Esophagus mucosa (tissue), 1 donor: Measurements from ENCODE around the gene CLIC1. TPM values are rescaled to one million over a fixed set of nuclear protein-coding genes. Genes with fewer than 3 reads are reported as not detected.

Source experiments
- ATAC-seq: fragments of 200-7000 bp; cut with Tn5 transposase; one replicate; pipeline ENCODE4 v1.9.1; 2020
- total RNA-seq: library from RNA; stranded (reverse); gene quantifications from one replicate; pipeline ENCODE4 v1.2.4, GENCODE V29; 2023
- donor health status: DM: yes; HTN: yes; CAD: no.

The CLIC1 gene
- total RNA-seq, 1 donor from 2014 or later = 372 TPM

DNA sequence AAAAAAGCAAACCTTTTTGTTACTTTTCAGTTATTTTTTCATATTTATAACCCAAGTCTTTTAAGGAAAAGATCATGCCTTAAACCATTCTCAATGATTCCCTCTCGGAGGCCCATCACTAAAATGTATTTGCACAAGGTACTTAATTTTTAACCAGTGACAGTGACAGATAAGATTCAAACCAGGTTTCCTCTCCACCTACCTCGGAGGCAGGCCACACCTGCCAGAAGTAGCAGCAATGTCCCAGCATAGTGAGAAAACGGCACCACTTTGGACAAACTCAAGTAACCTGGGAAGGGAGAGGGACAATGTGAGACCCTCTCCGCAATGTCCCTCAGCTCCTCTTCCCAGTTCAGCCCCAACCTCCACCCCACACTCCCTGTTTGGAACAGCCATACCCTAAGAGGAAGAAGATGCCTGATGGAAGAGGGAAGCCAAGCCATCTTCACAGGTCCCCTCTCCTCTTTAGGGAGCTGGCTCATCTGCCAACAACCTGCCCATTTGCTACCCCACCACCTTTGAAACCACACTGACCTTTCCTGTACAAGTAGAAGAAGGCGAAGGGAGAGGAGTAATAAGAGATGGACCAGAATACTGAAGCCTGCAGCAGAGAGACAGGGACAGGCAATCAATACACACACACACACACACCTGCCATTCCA is 35.5 kb downstream of the CLIC1 start:
- no peak for ATAC-seq

DNA sequence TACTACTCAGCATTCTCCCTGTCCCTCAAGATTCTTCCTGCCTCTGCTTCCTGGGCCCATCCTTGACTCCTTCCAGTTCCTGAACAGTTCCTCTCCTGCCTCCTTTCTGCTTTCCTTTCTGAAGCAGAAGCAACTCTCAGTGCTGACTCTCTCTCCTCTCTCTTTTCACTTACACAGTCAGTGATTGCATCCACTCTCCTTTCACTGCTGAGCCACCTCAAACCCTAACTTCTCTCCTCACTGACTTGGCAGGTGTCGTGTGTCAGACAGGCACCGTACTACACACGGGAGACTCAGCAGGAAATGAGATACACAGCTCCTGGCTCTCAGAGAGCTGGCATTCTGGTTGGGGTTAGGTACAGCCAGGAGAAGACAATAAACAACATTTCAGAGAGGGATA is 38.8 kb downstream of the CLIC1 start:
- ATAC-seq = peak; percentile 22

DNA sequence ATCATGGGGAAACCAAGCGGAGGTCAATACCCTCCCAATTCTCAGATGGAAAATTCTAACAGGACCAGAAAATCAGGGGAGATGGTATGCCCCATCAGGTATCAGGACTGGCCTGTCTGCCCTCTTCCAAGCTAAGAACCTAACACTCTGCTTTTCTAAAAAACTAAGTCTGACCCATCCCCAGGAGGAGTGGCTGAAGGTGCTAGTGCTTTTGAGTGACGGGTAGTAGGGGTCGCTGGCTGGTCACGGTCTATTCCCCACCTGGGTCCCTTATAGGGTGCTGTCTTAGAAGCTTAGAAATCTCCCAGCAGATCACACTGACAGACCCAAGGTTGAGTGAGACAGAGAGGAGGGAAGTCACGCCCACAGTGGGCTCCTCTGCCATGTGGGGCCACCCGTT is 42.8 kb downstream of the CLIC1 start:
- no peak for ATAC-seq

DNA sequence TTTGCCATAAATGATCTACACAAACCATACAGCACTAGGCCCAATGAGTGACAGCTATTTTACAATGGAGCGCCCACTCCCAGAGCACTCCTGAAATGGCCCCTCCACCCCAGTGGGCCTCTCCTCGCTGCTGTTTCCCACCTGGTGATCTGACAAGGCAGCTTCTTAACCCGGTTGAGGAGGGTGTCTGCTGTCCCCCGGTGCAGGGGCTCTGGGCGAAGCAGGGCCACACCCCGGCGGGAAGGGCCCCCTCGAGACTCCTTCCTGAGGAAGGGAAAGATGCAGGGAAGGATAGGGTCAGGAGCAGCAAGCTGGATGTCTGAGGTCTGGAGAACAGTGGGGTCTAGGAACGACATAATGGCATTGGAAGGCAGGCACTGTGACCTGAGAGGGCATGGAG is 43.4 kb downstream of the CLIC1 start:
- no peak for ATAC-seq

DNA sequence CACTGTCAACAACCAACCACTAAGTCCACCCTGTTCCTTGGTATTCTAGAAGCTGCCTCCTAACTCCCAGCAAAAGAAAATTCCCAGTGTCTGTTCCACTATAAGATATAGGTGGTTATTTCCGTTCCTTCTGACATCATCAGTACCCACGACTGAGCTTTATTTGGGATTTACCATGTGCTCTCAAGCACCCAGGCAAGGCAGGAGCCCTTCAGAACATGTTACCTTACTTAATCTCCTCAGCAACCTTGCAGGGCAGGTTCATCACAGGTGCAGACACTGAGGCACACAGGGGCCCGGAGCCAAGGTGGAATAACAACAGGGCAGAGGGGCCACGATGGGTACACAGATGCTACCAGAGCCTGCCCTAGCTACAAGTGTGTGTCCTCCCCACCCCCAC is 44.0 kb downstream of the CLIC1 start:
- no peak for ATAC-seq

DNA sequence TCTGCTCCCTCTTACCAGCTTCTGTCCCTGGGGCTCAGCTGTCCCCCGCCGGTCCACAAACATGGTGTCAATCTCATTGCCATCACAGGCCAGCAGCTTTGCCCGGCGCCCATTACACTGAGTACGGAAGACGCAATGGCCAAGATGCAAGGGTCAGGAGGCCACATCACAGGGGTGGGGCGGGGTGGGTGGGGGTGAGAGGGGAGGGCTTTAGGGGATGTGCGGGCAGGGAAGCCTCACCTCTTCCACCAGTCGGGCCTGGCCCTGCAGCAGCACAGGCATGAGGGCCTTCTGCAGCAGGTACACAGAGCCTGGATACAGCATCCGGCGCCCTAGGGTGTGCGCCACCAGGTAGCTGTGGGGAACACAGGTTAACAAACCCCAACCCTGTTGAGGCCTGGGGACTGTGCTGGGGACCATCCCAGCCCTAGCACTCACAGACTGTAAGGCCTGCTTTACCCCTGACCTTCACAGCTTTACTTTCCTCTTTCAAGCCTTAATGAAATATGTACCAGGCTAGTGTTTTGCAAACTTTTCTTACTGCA is 44.7 kb downstream of the CLIC1 start:
- ATAC-seq = no peak

DNA sequence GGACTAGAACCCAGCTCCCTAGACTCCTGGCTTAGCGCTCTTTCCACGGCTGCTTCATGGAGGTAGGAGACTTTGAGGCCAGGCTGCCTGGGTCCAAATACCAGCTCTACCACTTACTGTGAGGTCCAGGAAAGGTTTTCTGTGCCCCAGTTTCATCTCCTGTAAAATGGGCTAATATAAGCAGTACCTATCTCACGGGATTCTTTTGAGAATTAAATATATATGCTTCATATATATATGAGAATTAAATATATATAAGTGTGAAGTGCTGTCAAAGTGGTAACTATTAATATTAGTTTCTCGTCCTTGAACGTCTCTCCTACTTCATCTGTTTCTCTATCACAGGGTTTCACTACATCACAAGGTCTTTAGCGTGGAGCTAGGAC is 45.3 kb downstream of the CLIC1 start:
- ATAC-seq = no peak

DNA sequence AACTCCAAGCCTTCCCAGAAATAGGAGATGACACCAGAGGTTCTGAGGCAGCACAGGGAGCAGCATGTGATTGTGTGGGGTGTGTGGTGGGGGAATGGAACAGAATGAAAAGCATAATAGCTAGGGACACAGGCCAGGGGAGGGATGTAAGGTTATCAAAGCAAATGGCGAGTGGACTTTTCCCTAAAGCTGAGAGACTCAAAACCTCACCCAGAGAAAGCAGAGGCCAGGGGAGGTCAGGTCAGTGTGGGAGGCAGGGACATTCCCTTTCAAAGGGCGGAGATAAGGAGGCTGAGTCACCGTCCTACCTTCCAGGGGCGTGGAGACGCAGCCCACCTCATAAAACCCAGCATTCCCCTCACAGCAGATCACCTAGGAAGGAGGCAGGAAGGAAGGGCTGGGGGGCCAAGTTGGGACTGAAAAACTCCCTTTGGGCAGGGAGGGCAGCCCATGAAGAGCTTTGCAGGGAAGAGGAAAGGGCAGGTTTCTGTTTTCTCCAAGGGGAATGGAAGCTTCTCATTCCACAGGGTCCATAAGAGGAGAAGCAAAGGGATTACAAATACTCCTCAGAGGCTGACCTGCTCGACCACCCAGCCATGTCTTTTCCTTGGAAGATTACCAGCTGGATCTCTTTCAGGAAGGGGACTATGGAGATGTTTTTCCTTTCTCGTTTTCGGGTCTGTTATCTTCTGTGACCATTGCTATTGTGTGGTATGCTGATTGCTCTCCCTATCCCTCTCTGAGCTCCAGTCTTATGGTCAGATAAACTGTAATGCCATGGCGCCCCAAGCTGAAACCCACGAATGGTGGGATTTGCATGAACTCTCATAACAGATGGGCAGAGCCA is 45.9 kb downstream of the CLIC1 start:
- no peak for ATAC-seq

DNA sequence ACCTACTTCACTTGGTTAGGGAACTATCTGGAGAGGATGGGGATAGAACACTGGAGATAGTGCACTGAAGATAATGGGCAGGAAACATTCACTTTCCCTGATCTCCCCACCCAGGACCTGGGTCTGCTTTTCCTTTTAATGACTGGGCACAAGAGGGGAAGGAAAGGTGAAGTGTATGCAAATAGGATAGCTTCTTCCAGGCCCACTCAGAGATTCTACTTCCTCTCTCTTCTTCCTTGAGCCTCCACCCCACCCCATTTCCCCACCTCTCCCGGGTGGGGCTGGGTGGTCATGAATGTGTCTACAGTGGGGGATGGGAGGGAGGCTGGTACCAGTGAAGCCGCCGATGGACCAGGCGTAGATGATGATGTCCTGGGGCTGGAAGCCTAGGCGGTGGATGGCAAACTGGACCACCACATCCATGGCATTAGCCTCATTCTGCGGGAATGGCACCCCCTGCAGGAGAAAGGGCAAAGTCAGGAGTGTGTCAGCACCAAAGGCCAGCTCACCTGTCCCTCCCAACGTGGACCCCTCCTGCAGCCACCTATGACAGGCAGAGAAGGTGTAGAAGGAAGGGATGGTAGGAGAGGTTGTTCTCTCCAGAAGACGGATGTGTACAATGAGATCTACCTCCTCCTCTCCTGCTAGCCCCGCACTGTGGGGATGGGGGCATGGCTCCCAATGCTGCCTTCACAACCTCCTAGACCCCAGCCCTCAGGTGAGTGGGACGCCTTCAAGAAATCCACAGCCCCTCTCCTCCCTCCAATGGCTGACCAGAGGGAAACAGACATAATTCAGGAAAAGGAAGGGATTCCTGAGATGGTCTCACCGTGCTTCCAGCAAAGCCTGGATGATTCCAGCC is 46.9 kb downstream of the CLIC1 start:
- ATAC-seq = no peak

DNA sequence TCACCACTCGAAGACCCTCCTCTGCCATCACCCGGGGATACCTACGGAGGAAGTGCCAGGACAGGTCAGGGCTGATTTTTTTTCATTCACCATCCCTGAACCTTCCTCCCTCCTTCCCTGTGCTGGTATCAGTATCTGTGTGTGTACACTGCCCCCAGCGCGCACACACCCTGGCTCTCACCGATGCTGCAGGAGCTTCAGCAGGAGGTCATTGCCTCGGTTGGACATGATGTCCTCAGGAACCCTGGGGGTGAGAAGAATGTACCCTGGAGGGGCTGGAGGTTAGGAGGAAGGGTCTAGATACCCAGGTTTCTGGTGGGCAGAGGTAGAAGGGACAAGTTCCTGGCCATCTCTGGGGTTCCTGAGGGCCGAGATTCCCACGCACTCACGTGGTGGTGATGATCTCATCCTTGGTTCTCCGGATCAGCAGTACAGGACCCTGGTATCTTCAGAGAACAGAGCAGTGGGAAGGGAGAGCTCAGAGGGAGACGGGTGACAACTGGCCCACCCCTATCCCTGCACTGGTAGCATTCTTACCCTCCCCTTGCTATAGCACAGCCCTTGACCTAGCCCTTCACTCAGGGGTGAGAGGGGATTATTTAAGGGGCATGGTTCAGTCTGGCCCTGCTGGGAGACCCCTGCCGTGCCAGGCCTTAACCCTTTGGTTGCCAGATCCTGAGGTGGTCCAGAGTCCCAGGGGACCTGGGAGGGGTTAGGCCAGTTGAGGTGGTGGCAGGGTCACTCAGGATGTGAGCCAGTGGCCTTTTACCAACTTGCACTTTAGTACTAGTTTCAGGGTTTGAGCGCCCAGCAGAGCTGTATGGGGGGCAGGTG is 48.3 kb downstream of the CLIC1 start:
- ATAC-seq = no peak

DNA sequence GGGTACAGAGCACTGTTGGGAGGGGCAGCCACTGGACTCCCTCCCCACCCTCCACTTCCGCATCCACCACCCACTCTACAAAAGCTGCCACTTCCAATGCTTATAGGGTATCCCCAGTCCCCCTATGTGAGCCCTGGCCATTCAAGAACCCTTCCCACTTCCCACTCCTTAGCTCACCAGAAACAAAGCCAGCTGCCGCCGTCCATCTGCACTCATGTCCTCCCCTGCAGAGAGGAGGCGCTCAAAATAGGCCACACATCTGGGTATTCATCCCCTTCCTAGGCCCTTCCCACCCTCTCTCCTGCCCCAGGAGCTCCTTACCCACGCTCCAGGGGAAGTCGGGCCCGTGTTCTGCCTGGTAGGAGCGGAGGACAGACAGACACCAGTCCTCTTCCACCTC is 49.0 kb downstream of the CLIC1 start:
- no peak for ATAC-seq

DNA sequence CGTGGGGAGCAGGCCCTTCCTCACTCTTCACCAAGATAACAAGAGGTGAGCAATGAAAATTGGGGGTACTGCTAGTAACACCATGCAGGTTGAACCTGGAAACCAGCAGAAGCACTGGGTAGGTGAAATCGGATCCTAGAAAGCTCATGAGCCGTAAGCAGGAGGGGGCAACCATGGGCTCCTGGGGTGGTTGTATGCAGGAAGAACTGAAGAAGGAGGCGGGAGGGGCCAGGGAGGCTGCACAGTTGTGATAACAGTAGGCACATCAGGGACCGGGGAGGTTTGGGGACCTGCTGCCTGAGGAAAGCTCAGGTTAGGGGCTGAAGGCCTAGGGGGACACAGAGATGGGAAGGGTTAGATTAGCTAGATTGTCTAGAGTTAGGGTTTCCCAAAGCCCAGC is 49.8 kb downstream of the CLIC1 start:
- ATAC-seq = no peak

DNA sequence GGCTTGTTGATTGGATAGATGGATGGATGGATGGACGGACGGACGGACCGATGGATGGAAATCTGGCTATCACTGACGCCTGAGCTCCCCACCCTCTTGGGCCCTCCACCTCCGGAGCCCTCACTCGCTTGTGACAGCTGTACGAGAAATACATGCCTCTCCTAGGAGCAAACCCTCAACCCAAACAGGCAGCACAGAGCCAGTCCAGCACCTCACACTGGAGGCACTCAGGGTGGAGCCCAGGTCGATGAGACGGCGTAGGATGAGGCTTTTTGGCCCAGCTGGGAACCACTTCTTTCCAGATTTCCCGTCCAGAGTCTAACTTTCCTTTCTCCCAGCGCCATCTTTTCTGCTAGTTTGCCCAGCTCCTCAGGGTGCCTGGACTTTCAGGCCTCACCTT is 52.7 kb downstream of the CLIC1 start:
- ATAC-seq = no peak

DNA sequence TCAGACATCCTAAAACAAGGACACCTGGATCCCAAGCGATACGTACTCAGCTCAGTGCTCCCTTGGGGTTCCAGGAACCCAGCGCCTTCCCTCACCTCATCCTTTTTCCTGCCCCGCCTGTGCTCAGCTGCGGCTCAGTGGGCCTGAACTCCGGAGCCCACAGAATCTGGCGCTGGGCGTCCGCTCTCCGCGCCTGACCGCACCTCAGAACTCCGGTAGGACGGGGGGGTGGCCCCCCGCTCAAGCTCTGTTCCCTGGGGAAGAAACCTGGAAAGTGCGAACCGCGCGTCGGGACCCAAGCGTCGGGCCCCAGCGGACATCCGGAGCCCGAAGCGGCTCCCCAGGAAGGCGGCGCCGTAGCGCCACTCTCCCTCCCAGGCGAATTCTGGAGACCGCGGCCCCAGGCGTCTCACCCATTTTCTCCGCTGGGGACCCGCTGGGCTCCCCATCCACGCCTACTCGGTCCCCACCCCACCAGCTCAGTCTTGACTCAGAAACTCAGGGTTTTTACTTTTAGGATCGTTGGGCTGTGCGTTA is 55.1 kb downstream of the CLIC1 start:
- ATAC-seq = peak; percentile 39

Other genes starting within 250 kb of the CLIC1 start
- 0.92 TPM for gene MICB, start 238.4 kb downstream of the CLIC1 start, total RNA-seq
- not detected for gene MCCD1, start 207.6 kb downstream of the CLIC1 start, total RNA-seq
- 174 TPM for gene DDX39B, start 194.5 kb downstream of the CLIC1 start, total RNA-seq
- not detected for gene ATP6V1G2, start 189.9 kb downstream of the CLIC1 start, total RNA-seq
- 13.9 TPM for gene NFKBIL1, start 188.9 kb downstream of the CLIC1 start, total RNA-seq
- gene LTA, start 164.2 kb downstream of the CLIC1 start, total RNA-seq = not detected
- gene TNF, start 161.0 kb downstream of the CLIC1 start, total RNA-seq = 0.24 TPM
- 1.1 TPM for gene LTB, start 154.1 kb downstream of the CLIC1 start, total RNA-seq
- gene LST1, start 150.3 kb downstream of the CLIC1 start, total RNA-seq = 2.4 TPM
- gene NCR3, start 143.5 kb downstream of the CLIC1 start, total RNA-seq = 0.28 TPM
- 3.3 TPM for gene AIF1, start 121.3 kb downstream of the CLIC1 start, total RNA-seq
- 103 TPM for gene PRRC2A, start 115.8 kb downstream of the CLIC1 start, total RNA-seq
- 143 TPM for gene BAG6, start 83.9 kb downstream of the CLIC1 start, total RNA-seq
- gene APOM, start 80.6 kb downstream of the CLIC1 start, total RNA-seq = 1.6 TPM
- gene C6orf47, start 75.8 kb downstream of the CLIC1 start, total RNA-seq = 18.1 TPM
- 8.2 TPM for gene GPANK1, start 71.5 kb downstream of the CLIC1 start, total RNA-seq
- 108 TPM for gene CSNK2B, start 70.5 kb downstream of the CLIC1 start, total RNA-seq
- gene LY6G5B, start 66.6 kb downstream of the CLIC1 start, total RNA-seq = 2.6 TPM
- gene LY6G5C, start 55.5 kb downstream of the CLIC1 start, total RNA-seq = 0.72 TPM
- 28.3 TPM for gene ABHD16A, start 33.2 kb downstream of the CLIC1 start, total RNA-seq
- not detected for gene LY6G6F, start 29.7 kb downstream of the CLIC1 start, total RNA-seq
- gene LY6G6D, start 21.2 kb downstream of the CLIC1 start, total RNA-seq = not detected
- 10.8 TPM for gene LY6G6C, start 14.8 kb downstream of the CLIC1 start, total RNA-seq
- gene MPIG6B, start 13.2 kb downstream of the CLIC1 start, total RNA-seq = 1.1 TPM
- 15.3 TPM for gene DDAH2, start 7.2 kb downstream of the CLIC1 start, total RNA-seq
- gene MSH5, start 3.5 kb upstream of the CLIC1 start, total RNA-seq = 12.0 TPM
- 0.64 TPM for gene SAPCD1, start 26.1 kb upstream of the CLIC1 start, total RNA-seq
- gene VWA7, start 40.8 kb upstream of the CLIC1 start, total RNA-seq = 1.6 TPM
- gene VARS1, start 59.2 kb upstream of the CLIC1 start, total RNA-seq = 79.8 TPM
- gene LSM2, start 70.4 kb upstream of the CLIC1 start, total RNA-seq = 45.0 TPM
- 0.44 TPM for gene HSPA1L, start 78.8 kb upstream of the CLIC1 start, total RNA-seq
- gene HSPA1A, start 79.0 kb upstream of the CLIC1 start, total RNA-seq = 56.6 TPM
- gene HSPA1B, start 91.2 kb upstream of the CLIC1 start, total RNA-seq = 92.9 TPM
- gene NEU1, start 126.3 kb upstream of the CLIC1 start, total RNA-seq = 17.9 TPM
- 2.9 TPM for gene SLC44A4, start 142.5 kb upstream of the CLIC1 start, total RNA-seq
- gene EHMT2, start 161.2 kb upstream of the CLIC1 start, total RNA-seq = 28.2 TPM
- 2.0 TPM for gene ZBTB12, start 165.6 kb upstream of the CLIC1 start, total RNA-seq
- 2.9 TPM for gene C2, start 191.2 kb upstream of the CLIC1 start, total RNA-seq
- gene CFB, start 209.6 kb upstream of the CLIC1 start, total RNA-seq = 36.1 TPM
- 57.7 TPM for gene NELFE, start 222.4 kb upstream of the CLIC1 start, total RNA-seq
- gene SKIC2, start 222.6 kb upstream of the CLIC1 start, total RNA-seq = 31.3 TPM
- gene DXO, start 235.6 kb upstream of the CLIC1 start, total RNA-seq = 10.6 TPM
- gene C4A, start 245.5 kb upstream of the CLIC1 start, total RNA-seq = 2.9 TPM